GM23338 (cell line): ENCODE data around the gene ZSCAN4.

Source experiments
- CREB1 ChIP-seq: fragments of 250-450 bp; sonication (Bioruptor Pico); IDR thresholded peaks from 2 replicates; pipeline ENCODE4 v1.5.0; 2020; ENCODE audit warnings: low read depth, mild to moderate bottlenecking, moderate library complexity
- CTCF ChIP-seq, 2 experiments: fragments of 200-600 bp in 1 of 2; sonication (generic) in 1 of 2; conservative IDR thresholded peaks; 2 replicates each; pipeline versions ENCODE4 v1.5.1 to v1.6.1; 2016 to 2017; ENCODE audit warnings: antibody characterized with exemption in 2 of 2, low read depth in 2 of 2, mild to moderate bottlenecking in 2 of 2, moderate library complexity in 1 of 2
- EZH2 ChIP-seq: fragments of 200-600 bp; sonication (generic); IDR thresholded peaks from one replicate; pipeline ENCODE4 v1.8.0; 2017; ENCODE audit warnings: antibody characterized with exemption, mild to moderate bottlenecking, low read depth; ENCODE audit not compliant: unreplicated experiment
- EZH2phosphoT487 ChIP-seq: fragments of 200-600 bp; sonication (generic); IDR thresholded peaks from one replicate; pipeline ENCODE4 v1.8.1; 2018; ENCODE audit warnings: antibody characterized with exemption; ENCODE audit not compliant: unreplicated experiment
- JUNB ChIP-seq: IDR thresholded peaks from one replicate; pipeline ENCODE4 v1.6.1; 2016; ENCODE audit warnings: antibody characterized with exemption; ENCODE audit not compliant: unreplicated experiment
- NANOG ChIP-seq: IDR thresholded peaks from 2 replicates; pipeline ENCODE4 v1.6.1; 2016; ENCODE audit warnings: antibody characterized with exemption, borderline replicate concordance
- POLR2AphosphoS5 ChIP-seq: IDR thresholded peaks from 2 replicates; pipeline ENCODE4 v1.6.1; 2016; ENCODE audit warnings: antibody characterized with exemption, low read depth
- REST ChIP-seq: IDR thresholded peaks from one replicate; pipeline ENCODE4 v1.6.1; 2018; ENCODE audit warnings: antibody characterized with exemption; ENCODE audit not compliant: unreplicated experiment
- ZNF331 ChIP-seq: fragments of 250-450 bp; sonication (Bioruptor Pico); IDR thresholded peaks from 2 replicates; pipeline ENCODE4 v1.5.0; 2020; ENCODE audit warnings: low read depth, mild to moderate bottlenecking, moderate library complexity
- TF ChIP-seq, protein P1 (sequence below): IDR thresholded peaks from 2 replicates; pipeline ENCODE4 v1.6.1; 2016; ENCODE audit warnings: antibody characterized with exemption

DNA sequence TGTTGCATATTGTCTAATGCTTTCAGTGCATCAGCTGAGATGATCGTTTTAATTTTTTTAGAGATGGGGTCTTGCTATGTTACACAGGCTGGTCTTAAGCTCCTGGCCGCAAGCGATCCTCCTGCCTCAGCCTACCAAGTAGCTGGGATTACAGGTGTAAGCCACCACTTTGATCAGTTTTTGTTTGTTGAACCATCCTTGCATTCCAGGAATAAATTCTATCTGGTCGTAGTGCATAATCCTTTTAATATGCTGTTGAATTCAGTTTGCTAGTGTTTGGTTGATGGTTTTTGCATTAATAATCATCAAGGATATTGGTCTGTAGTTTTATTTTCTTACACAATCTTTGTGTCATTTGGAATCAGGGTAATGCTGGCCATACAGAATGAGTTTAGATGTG lies 31.4 kb upstream of the ZSCAN4 start:
- TF ChIP-seq CTCF (conservative IDR thresholded peaks at IDR 0.05; ENCODE audit: low read depth in 2 of 2) (no peak), REST (no peak), EZH2phosphoT487 (no peak), EZH2 (no peak), POLR2AphosphoS5 (no peak), NANOG (no peak), CREB1 (no peak), JUNB (no peak), ZNF331 (no peak)
- TF ChIP-seq, protein P1, sequence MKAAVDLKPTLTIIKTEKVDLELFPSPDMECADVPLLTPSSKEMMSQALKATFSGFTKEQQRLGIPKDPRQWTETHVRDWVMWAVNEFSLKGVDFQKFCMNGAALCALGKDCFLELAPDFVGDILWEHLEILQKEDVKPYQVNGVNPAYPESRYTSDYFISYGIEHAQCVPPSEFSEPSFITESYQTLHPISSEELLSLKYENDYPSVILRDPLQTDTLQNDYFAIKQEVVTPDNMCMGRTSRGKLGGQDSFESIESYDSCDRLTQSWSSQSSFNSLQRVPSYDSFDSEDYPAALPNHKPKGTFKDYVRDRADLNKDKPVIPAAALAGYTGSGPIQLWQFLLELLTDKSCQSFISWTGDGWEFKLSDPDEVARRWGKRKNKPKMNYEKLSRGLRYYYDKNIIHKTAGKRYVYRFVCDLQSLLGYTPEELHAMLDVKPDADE: no peak
